ENCODE data around the gene CHST11.

GRCh38 chr12:104659058-104659457 lies 202.3 kb downstream of the CHST11 start:
- TF ChIP-seq EP300 (IDR thresholded peaks at IDR 0.05) (no peak), POLR2AphosphoS5 (IDR thresholded peaks at IDR 0.05) (no peak)
- TF ChIP-seq, protein P1, sequence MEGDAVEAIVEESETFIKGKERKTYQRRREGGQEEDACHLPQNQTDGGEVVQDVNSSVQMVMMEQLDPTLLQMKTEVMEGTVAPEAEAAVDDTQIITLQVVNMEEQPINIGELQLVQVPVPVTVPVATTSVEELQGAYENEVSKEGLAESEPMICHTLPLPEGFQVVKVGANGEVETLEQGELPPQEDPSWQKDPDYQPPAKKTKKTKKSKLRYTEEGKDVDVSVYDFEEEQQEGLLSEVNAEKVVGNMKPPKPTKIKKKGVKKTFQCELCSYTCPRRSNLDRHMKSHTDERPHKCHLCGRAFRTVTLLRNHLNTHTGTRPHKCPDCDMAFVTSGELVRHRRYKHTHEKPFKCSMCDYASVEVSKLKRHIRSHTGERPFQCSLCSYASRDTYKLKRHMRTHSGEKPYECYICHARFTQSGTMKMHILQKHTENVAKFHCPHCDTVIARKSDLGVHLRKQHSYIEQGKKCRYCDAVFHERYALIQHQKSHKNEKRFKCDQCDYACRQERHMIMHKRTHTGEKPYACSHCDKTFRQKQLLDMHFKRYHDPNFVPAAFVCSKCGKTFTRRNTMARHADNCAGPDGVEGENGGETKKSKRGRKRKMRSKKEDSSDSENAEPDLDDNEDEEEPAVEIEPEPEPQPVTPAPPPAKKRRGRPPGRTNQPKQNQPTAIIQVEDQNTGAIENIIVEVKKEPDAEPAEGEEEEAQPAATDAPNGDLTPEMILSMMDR (IDR thresholded peaks at IDR 0.05): no peak

All from esophagus muscularis mucosa (tissue), 4 donors.